ENCODE results near the gene NABP1. TPM values are rescaled to one million over a fixed set of nuclear protein-coding genes. Genes with fewer than 3 reads are reported as not detected.

The NABP1 gene
- total and polyA plus RNA-seq, 4 donors, result 3.6 to 35.5 (median 18.4) TPM

DNA sequence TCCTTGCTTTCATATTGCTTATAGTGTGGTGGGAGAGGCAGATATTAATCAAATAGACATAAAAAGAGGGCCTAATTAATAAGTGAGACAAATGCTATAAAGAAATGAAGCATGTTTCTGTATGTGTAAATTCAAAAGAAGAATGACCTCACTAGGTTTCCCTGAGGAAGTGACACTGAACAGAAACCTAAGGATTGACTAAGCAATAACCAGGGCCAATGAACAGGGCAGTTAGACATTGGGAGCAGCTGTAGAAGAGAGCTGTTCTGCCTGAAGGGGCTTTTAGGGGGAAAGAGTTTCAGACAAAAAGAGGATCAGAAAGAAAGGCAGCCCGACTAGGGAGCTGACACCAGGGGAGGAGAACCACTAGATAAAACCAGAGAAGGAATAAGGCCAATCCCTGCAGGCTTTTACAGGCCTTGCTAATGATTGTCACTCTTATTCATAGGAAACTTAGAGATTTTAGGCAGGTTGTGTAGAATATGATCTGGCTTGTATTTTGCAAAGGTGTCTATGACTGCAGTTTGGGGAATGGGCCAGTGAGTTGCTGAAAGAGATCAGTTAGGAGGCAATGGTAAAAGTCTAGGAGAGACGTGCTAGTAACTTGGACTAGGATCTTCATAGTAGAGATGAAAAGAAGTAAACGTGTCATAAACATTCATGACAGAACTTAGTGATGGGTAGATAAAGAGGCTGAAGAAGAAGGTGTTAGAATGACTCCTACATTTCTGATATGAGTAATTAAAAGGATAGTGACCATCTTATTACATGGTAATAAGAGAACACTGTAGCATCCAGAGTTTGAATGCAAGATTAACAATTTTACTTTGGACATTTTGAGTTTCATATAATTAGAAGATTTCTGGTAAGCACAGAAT is 26.8 kb upstream of the NABP1 start:
- no peak overlapping the region for H3K27ac ChIP-seq (ENCODE audit: low read depth in 1 of 2, low read length in 2 of 2)
- H3K4me1 ChIP-seq (ENCODE audit: control insufficient read depth in 4 of 4, insufficient read depth in 4 of 4, low read length in 3 of 4), result peaks cover 0 to 7% (median 0%) of the 10 kb centered on the region in 4 donors
- DNase-seq (ENCODE audit: low spot score), result no peak
- TF ChIP-seq GABPA (IDR thresholded peaks at IDR 0.05 in 1 of 2, conservative IDR thresholded peaks at IDR 0.05 in 1 of 2) (no peak), YY1 (IDR thresholded peaks at IDR 0.05) (no peak), JUND (IDR thresholded peaks at IDR 0.05) (no peak)
- TF ChIP-seq, protein P1, sequence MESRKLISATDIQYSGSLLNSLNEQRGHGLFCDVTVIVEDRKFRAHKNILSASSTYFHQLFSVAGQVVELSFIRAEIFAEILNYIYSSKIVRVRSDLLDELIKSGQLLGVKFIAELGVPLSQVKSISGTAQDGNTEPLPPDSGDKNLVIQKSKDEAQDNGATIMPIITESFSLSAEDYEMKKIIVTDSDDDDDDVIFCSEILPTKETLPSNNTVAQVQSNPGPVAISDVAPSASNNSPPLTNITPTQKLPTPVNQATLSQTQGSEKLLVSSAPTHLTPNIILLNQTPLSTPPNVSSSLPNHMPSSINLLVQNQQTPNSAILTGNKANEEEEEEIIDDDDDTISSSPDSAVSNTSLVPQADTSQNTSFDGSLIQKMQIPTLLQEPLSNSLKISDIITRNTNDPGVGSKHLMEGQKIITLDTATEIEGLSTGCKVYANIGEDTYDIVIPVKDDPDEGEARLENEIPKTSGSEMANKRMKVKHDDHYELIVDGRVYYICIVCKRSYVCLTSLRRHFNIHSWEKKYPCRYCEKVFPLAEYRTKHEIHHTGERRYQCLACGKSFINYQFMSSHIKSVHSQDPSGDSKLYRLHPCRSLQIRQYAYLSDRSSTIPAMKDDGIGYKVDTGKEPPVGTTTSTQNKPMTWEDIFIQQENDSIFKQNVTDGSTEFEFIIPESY (IDR thresholded peaks at IDR 0.05), result no peak
- peaks cover 0 to 2% (median 0%) of the 10 kb centered on the region in 4 donors for H3K36me3 ChIP-seq (ENCODE audit: control insufficient read depth in 4 of 4, insufficient read depth in 3 of 4, low read depth in 1 of 4, low read length in 3 of 4)
- 83% methylated on average over 3 of the region's 3 CpGs for WGBS
- no peaks in the 10 kb centered on the region for H3K27me3 ChIP-seq (ENCODE audit: control insufficient read depth in 4 of 4, insufficient read depth in 4 of 4, low read length in 3 of 4)
- H3K9me3 ChIP-seq (ENCODE audit: control insufficient read depth in 4 of 4, low read length in 3 of 4), result peaks cover 0 to 3% (median 0%) of the 10 kb centered on the region in 4 donors
- H3K4me3 ChIP-seq (ENCODE audit: low read depth in 1 of 3, low read length in 3 of 3), result no peak overlapping the region
- H3K9ac ChIP-seq (ENCODE audit: low read depth in 1 of 2, low read length in 2 of 2), result no peak overlapping the region

DNA sequence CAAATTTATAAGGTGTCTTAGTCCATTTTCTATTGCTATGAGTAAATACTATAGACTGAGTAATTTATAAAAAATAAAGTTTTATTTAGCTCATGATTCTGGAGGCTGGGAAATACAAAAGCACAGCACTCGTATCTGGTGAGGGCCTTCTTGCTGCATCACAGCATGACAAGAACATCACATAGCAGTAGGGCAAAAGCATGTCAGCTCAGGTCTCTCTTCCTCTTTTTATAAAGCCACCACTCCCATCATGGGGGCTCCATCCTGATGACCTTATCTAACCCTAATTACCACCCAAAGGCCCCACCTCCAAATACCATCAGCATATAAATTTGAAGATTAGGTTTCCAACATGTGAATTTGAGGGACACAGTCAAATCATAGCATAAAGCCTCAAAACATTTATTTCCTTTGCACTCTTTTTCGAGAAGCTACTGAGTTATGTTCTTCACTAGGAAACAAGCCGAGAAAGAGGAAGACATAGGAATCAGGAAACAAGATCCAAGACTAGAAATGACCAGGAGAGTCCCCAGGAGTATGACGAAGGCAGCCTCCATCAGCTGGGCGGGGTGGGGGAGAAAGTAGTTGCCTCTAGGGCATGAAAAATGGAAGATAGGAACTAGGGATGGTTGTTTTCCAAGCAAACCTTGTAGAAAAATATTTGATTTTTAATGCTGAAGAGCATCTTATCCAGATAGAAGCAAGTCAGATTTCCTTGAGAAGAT is 24.1 kb upstream of the NABP1 start:
- Histone ChIP-seq H3K4me1 (ENCODE audit: control insufficient read depth in 4 of 4, insufficient read depth in 4 of 4, low read length in 3 of 4) (peaks cover 0 to 10% (median 3%) of the 10 kb centered on the region in 4 donors), H3K4me3 (ENCODE audit: low read depth in 1 of 3, low read length in 3 of 3) (no peak overlapping the region), H3K36me3 (ENCODE audit: control insufficient read depth in 4 of 4, insufficient read depth in 3 of 4, low read depth in 1 of 4, low read length in 3 of 4) (peaks cover 0 to 2% (median 0%) of the 10 kb centered on the region in 4 donors), H3K9me3 (ENCODE audit: control insufficient read depth in 4 of 4, low read length in 3 of 4) (peaks cover 0 to 3% (median 0%) of the 10 kb centered on the region in 4 donors), H3K27ac (ENCODE audit: low read depth in 1 of 2, low read length in 2 of 2) (no peak overlapping the region), H3K27me3 (ENCODE audit: control insufficient read depth in 4 of 4, insufficient read depth in 4 of 4, low read length in 3 of 4) (no peaks in the 10 kb centered on the region), H3K9ac (ENCODE audit: low read depth in 1 of 2, low read length in 2 of 2) (no peak overlapping the region)
- DNase-seq (ENCODE audit: low spot score), result no peak
- TF ChIP-seq RXRA (IDR thresholded peaks at IDR 0.05), result no peak
- no peak for TF ChIP-seq EGR1 (IDR thresholded peaks at IDR 0.05; ENCODE audit: low read depth in 2 of 2)
- WGBS, result 95% methylated on average over 5 of the region's 5 CpGs

DNA sequence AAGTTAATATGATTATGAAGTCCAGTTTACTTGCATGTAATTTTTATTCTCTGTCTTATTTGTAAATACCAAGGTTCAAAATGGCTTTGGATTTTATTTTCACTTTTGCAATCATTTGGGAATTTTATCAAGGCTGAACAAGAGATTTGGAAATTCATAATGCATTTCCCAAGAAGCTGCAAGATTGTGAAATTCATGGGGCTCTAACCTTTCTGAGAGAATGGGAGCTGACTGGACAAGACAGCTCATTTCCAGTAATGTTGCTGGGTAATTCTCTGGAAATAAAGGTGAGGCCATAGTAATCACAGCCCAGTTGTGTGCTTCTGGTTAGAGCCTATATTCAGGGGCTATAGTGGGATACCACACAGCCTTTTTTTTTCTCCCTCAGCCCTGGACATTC is 21.5 kb upstream of the NABP1 start:
- peaks cover 0 to 2% (median 0%) of the 10 kb centered on the region in 4 donors for H3K36me3 ChIP-seq (ENCODE audit: control insufficient read depth in 4 of 4, insufficient read depth in 3 of 4, low read depth in 1 of 4, low read length in 3 of 4)
- no peak overlapping the region for H3K9ac ChIP-seq (ENCODE audit: low read depth in 1 of 2, low read length in 2 of 2)
- no peak for DNase-seq (ENCODE audit: low spot score)
- H3K9me3 ChIP-seq (ENCODE audit: control insufficient read depth in 4 of 4, low read length in 3 of 4), result peaks cover 0 to 3% (median 0%) of the 10 kb centered on the region in 4 donors
- H3K4me3 ChIP-seq (ENCODE audit: low read depth in 1 of 3, low read length in 3 of 3), result no peak overlapping the region
- H3K4me1 ChIP-seq (ENCODE audit: control insufficient read depth in 4 of 4, insufficient read depth in 4 of 4, low read length in 3 of 4), result peaks cover 0 to 10% (median 3%) of the 10 kb centered on the region in 4 donors
- peak overlapping the region; percentile 64 to 89 for H3K27ac ChIP-seq (ENCODE audit: low read depth in 1 of 2, low read length in 2 of 2)
- no peaks in the 10 kb centered on the region for H3K27me3 ChIP-seq (ENCODE audit: control insufficient read depth in 4 of 4, insufficient read depth in 4 of 4, low read length in 3 of 4)
- TF ChIP-seq EGR1 (IDR thresholded peaks at IDR 0.05; ENCODE audit: low read depth in 2 of 2), result no peak
- TF ChIP-seq HNF4A (conservative IDR thresholded peaks at IDR 0.05), result peak; percentile 65 to 78
- TF ChIP-seq TAF1 (conservative IDR thresholded peaks at IDR 0.05), result no peak
- TF ChIP-seq, protein P2, sequence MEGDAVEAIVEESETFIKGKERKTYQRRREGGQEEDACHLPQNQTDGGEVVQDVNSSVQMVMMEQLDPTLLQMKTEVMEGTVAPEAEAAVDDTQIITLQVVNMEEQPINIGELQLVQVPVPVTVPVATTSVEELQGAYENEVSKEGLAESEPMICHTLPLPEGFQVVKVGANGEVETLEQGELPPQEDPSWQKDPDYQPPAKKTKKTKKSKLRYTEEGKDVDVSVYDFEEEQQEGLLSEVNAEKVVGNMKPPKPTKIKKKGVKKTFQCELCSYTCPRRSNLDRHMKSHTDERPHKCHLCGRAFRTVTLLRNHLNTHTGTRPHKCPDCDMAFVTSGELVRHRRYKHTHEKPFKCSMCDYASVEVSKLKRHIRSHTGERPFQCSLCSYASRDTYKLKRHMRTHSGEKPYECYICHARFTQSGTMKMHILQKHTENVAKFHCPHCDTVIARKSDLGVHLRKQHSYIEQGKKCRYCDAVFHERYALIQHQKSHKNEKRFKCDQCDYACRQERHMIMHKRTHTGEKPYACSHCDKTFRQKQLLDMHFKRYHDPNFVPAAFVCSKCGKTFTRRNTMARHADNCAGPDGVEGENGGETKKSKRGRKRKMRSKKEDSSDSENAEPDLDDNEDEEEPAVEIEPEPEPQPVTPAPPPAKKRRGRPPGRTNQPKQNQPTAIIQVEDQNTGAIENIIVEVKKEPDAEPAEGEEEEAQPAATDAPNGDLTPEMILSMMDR (IDR thresholded peaks at IDR 0.05; ENCODE audit: low read depth, low read length, missing input control), result no peak
- peak; percentile 70 for TF ChIP-seq SP1 (IDR thresholded peaks at IDR 0.05)
- TF ChIP-seq, protein P3, sequence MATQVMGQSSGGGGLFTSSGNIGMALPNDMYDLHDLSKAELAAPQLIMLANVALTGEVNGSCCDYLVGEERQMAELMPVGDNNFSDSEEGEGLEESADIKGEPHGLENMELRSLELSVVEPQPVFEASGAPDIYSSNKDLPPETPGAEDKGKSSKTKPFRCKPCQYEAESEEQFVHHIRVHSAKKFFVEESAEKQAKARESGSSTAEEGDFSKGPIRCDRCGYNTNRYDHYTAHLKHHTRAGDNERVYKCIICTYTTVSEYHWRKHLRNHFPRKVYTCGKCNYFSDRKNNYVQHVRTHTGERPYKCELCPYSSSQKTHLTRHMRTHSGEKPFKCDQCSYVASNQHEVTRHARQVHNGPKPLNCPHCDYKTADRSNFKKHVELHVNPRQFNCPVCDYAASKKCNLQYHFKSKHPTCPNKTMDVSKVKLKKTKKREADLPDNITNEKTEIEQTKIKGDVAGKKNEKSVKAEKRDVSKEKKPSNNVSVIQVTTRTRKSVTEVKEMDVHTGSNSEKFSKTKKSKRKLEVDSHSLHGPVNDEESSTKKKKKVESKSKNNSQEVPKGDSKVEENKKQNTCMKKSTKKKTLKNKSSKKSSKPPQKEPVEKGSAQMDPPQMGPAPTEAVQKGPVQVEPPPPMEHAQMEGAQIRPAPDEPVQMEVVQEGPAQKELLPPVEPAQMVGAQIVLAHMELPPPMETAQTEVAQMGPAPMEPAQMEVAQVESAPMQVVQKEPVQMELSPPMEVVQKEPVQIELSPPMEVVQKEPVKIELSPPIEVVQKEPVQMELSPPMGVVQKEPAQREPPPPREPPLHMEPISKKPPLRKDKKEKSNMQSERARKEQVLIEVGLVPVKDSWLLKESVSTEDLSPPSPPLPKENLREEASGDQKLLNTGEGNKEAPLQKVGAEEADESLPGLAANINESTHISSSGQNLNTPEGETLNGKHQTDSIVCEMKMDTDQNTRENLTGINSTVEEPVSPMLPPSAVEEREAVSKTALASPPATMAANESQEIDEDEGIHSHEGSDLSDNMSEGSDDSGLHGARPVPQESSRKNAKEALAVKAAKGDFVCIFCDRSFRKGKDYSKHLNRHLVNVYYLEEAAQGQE (IDR thresholded peaks at IDR 0.05), result peak; percentile 47
- TF ChIP-seq FOXA2 (IDR thresholded peaks at IDR 0.05), result peak; percentile 7
- TF ChIP-seq GABPA (IDR thresholded peaks at IDR 0.05 in 1 of 2, conservative IDR thresholded peaks at IDR 0.05 in 1 of 2), result peak in 1 of 2 donors; percentile 20
- TF ChIP-seq, protein P4, sequence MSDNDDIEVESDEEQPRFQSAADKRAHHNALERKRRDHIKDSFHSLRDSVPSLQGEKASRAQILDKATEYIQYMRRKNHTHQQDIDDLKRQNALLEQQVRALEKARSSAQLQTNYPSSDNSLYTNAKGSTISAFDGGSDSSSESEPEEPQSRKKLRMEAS (IDR thresholded peaks at IDR 0.05), result peak; percentile 49
- TF ChIP-seq, protein P1 (IDR thresholded peaks at IDR 0.05), result peak; percentile 58
- TF ChIP-seq HNF4G (IDR thresholded peaks at IDR 0.05), result no peak
- peak; percentile 52 to 71 for TF ChIP-seq RXRA (IDR thresholded peaks at IDR 0.05)
- peak in 1 of 2 donors; percentile 57 for TF ChIP-seq JUND (IDR thresholded peaks at IDR 0.05)
